Measurements from ENCODE around the gene RC3H2. TPM values are rescaled to one million over a fixed set of nuclear protein-coding genes. Genes with fewer than 3 reads are reported as not detected.

Gene RC3H2
- total RNA-seq, 4 donors from 2014 or later = 45.0 to 57.3 (median 52.6) TPM

GRCh38 chr9:122936883-122937282, 31.7 kb upstream of the RC3H2 start:
- TF ChIP-seq CTCF (IDR thresholded peaks at IDR 0.05; ENCODE audit: low read depth) = no peak

GRCh38 chr9:122936464-122936863, 31.3 kb upstream of the RC3H2 start:
- no peak for TF ChIP-seq CTCF (IDR thresholded peaks at IDR 0.05; ENCODE audit: low read depth)

- TF ChIP-seq CTCF (IDR thresholded peaks at IDR 0.05; ENCODE audit: low read depth) = no peak
Observed at GRCh38 chr9:122931226-122932121, 26.3 kb upstream of the RC3H2 start, which contains the start of gene ZBTB26. Gene ZBTB26, minus strand, starts transcription at chr9:122931512. Its CDS starts 11,578 bp downstream, at chr9:122919934.

GRCh38 chr9:122930541-122931225, 25.5 kb upstream of the RC3H2 start:
- TF ChIP-seq CTCF (IDR thresholded peaks at IDR 0.05; ENCODE audit: low read depth) = no peak

GRCh38 chr9:122929796-122930354, 24.7 kb upstream of the RC3H2 start:
- TF ChIP-seq CTCF (IDR thresholded peaks at IDR 0.05; ENCODE audit: low read depth) = no peak

- TF ChIP-seq CTCF (IDR thresholded peaks at IDR 0.05; ENCODE audit: low read depth) = no peak
Observed at GRCh38 chr9:122923947-122924346, 18.8 kb upstream of the RC3H2 start.

- no peak for TF ChIP-seq CTCF (IDR thresholded peaks at IDR 0.05; ENCODE audit: low read depth)
Observed at GRCh38 chr9:122922713-122923112, 17.6 kb upstream of the RC3H2 start.

Data from subcutaneous adipose tissue (tissue), 4 donors.